Kidney epithelial cell (primary cell): Measurements from ENCODE around the gene YTHDF1. TPM values are rescaled to one million over a fixed set of nuclear protein-coding genes. Genes with fewer than 3 reads are reported as not detected.

Source experiments
- DNase-seq: peaks from one replicate; pipeline ENCODE4 v3.0.0-alpha.2; 2010; ENCODE audit warnings: low read depth
- H3K27me3 ChIP-seq: 2 replicates; pipeline ENCODE4 v1.6.0; 2011; ENCODE audit warnings: low read length; ENCODE audit not compliant: control insufficient read depth, insufficient read depth
- H3K36me3 ChIP-seq: 2 replicates; pipeline ENCODE4 v1.5.1; 2011; ENCODE audit warnings: low read length; ENCODE audit not compliant: control insufficient read depth, insufficient read depth
- H3K4me3 ChIP-seq: 2 replicates; pipeline ENCODE4 v1.5.1; 2011; ENCODE audit warnings: low read depth, mild to moderate bottlenecking, control low read depth, low read length
- total RNA-seq: library from RNA; depleted of rRNA; stranded (reverse); fragments of >200 nt; gene quantifications from 2 replicates; pipeline ENCODE4 v1.2.3, GENCODE V29; 2015
- TF ChIP-seq, protein P1 (sequence below): IDR thresholded peaks from 2 replicates; pipeline ENCODE4 v1.5.1; 2011; ENCODE audit warnings: mild to moderate bottlenecking, moderate library complexity, low read length, control low read depth, inconsistent platforms; ENCODE audit not compliant: insufficient read depth, poor library complexity, severe bottlenecking

The YTHDF1 gene
- total RNA-seq, 1 donor from 2014 or later = 54.8 TPM

DNA sequence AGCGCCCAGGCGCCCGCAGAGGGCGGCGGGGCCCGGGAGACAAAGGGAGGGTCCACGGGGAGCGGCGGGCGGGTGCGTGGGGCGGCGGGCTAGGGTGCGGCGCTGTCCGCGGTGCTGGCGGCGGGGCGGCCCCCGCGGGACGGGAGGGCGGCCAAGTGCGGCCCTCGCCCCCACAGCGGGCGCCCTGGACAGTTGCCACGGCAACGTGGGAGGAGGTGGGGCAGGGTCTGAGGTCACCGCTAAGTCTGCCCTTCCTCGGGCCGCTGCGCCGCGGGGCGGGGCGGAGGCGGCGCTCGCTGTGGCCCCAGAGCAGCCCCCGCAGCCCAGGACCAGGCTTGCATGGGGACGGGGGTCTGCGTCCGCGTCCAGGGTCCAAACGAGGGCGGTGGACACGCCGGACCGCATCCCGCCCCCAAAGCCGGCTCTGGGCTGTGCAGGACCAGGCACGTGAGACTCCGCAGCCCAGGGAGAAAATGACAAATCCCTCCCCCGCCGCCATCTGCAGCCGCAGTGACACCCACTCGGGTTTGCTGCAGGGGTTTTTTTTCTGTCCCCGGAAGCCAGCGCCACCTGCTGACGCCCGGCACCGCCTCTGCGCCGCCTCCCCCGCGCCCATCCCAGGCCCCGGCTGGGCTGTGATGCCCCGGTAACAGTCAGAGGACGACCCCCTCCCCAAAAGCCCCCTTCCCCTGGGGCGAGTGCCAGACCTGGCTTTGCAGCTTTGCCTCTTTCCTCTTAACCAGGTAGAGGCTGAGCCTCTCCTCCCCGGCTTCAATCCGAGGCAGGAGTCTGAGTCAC lies 36.8 kb downstream of the YTHDF1 start:
- DNase-seq = no peak
- no peak overlapping the region for H3K4me3 ChIP-seq
- H3K27me3 ChIP-seq = peaks cover 82% of the 10 kb centered on the region
- TF ChIP-seq, protein P1, sequence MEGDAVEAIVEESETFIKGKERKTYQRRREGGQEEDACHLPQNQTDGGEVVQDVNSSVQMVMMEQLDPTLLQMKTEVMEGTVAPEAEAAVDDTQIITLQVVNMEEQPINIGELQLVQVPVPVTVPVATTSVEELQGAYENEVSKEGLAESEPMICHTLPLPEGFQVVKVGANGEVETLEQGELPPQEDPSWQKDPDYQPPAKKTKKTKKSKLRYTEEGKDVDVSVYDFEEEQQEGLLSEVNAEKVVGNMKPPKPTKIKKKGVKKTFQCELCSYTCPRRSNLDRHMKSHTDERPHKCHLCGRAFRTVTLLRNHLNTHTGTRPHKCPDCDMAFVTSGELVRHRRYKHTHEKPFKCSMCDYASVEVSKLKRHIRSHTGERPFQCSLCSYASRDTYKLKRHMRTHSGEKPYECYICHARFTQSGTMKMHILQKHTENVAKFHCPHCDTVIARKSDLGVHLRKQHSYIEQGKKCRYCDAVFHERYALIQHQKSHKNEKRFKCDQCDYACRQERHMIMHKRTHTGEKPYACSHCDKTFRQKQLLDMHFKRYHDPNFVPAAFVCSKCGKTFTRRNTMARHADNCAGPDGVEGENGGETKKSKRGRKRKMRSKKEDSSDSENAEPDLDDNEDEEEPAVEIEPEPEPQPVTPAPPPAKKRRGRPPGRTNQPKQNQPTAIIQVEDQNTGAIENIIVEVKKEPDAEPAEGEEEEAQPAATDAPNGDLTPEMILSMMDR = peak; percentile 61
- no peaks in the 10 kb centered on the region for H3K36me3 ChIP-seq

DNA sequence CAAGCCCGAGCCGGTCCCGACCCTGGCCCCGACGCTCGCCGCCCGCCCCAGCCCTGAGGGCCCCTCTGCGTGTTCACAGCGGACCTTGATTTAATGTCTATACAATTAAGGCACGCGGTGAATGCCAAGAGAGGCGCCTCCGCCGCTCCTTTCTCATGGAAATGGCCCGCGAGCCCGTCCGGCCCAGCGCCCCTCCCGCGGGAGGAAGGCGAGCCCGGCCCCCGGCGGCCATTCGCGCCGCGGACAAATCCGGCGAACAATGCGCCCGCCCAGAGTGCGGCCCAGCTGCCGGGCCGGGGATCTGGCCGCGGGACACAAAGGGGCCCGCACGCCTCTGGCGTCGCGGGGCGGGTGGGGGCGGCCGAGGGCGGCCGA lies 37.5 kb downstream of the YTHDF1 start:
- TF ChIP-seq, protein P1 = no peak
- Histone ChIP-seq H3K27me3 (peaks cover 89% of the 10 kb centered on the region), H3K36me3 (no peaks in the 10 kb centered on the region), H3K4me3 (no peak overlapping the region)
- DNase-seq = no peak

DNA sequence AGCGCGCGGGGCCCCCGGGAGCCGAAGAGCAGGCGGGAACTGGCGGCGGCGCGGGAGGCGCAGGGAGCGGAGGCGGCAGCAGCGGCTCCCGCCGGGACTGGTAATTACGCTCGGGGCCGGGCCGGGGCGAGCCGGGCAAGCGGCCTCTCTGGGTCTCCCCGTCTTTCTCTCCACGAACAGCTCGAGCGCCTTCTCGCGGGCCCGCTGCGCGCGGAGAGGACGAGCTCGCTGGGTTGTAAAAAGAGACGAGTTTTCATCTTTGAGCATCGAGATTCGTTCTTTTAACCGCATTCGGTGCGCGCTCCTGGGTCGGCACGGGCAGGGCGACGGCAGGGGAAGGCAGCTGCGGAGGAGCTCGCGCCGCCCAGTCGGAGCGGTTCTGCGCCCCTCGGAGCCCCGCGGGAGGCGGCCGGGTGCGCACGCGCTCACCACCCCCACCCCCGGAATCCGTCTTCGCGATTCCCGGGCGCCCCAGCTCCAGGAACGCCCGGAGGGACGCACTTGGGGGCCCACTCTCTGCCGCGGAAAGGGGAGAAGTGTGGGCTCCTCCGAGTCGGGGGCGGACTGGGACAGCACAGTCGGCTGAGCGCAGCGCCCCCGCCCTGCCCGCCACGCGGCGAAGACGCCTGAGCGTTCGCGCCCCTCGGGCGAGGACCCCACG lies 38.0 kb downstream of the YTHDF1 start:
- TF ChIP-seq, protein P1 = no peak
- Histone ChIP-seq H3K27me3 (peaks cover 90% of the 10 kb centered on the region), H3K36me3 (no peaks in the 10 kb centered on the region), H3K4me3 (no peak overlapping the region)
- DNase-seq = no peak

DNA sequence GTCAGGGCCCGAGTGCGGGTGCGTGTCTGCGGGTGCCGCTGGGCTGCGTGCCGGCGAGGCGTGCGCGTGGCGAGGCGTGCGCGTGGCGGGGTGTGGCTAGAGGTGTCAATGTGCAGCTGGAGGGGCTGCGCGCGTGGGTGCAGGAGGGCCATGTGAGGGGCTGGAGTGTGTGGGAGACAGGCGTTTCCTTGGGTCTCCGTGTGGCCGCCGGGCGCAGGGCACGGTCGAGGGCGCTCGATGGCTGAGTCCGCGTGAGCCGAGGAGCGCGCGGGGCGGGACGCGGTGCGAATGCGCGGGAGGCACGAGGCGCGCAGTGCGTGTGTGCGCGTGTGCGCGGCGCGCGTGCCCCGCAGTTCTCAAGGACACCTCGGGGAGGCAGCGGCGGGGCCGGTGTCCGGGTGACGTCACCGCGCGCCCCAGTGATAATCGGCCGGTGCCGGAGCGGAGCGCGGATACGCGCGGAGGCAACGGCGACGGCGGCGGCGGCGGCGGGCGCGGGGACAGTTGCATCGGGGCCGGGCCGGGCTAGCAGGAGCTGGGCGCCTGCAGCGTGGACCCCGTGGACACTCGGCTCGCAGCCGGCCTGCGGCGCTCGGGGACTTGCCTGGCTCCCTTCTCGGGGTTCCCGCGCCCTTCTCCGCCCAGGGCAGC lies 38.7 kb downstream of the YTHDF1 start:
- peaks cover 93% of the 10 kb centered on the region for H3K27me3 ChIP-seq
- H3K4me3 ChIP-seq = no peak overlapping the region
- H3K36me3 ChIP-seq = no peaks in the 10 kb centered on the region
- DNase-seq = no peak
- TF ChIP-seq, protein P1 = no peak

DNA sequence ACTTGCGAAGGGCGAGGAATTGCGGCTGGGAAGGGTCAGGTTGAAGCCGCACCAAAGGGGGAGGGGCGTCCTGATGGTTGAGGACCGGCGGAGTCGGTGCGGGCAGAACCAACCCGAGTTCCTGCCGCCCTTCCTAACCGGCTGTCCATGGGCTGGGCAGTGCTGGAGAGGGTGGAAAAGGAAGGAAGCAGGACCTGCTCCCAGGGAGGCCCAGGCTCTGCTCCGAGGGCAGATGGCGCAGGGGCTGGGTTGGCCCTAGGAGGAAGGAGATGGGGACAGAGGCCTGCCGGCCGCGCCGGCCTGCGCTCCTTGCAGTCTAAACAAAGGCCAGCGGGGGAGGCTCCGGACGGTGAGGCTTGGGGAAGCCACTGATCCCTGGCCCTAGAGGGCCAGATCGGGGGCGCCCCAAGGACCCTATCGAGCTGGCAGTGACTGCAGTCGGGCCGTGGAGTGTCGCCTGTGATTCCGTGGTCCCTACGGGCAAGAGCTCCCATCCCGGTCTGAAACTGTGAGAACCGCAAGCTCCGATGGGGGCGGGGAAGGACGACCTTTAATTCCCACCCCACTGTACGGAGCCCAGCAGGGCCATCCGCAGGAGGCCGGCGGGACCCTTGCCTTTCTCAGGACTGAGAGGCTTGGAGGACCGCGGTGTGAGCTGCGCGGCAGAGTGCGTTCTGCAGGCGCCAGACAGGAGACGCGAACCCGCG lies 39.4 kb downstream of the YTHDF1 start:
- TF ChIP-seq, protein P1 = no peak
- DNase-seq = no peak
- H3K4me3 ChIP-seq = no peak overlapping the region
- H3K36me3 ChIP-seq = no peaks in the 10 kb centered on the region
- H3K27me3 ChIP-seq = peaks cover 95% of the 10 kb centered on the region
